ENCODE data around the gene MAP3K14. TPM values are rescaled to one million over a fixed set of nuclear protein-coding genes. Genes with fewer than 3 reads are reported as not detected.

Gene MAP3K14
- total and polyA plus RNA-seq, 10 of the 15 experiments (the other 5 are each of a cell fraction or from before 2014, with no cell fraction given) = 2.1 to 33.3 (median 19.7) TPM

GRCh38 chr17:45345554-45346215, 28.9 kb upstream of the MAP3K14 start:
- H2AFZ ChIP-seq (ENCODE audit: control insufficient read depth, low read depth, low read length) = no peak overlapping the region

More at GRCh38 chr17:45345554-45346215, 28.9 kb upstream of the MAP3K14 start:
- no peak for FAIRE-seq
- ChIA-PET POLR2A (interaction anchor here (1.5 kb wide), 1 partner anchor 9 kb away, joined by 3 read pairs; no protein-coding TSS in a partner anchor), SMC1A (ENCODE audit: uncharacterized antibody, unreplicated experiment) (interaction anchor here (1.0 to 2.7 kb wide), 5 partner anchors 11 to 30 kb away, joined by 3 to 15 read pairs (median 4); no protein-coding TSS in a partner anchor), CTCF (interaction anchor here (0.7 to 1.9 kb wide), 5 partner anchors 10 to 69 kb away, joined by 3 to 5 read pairs (median 3); no protein-coding TSS in a partner anchor), RAD21 (ENCODE audit: unreplicated experiment) (interaction anchor here (0.9 to 1.2 kb wide), 3 partner anchors 29 to 68 kb away, joined by 3 to 7 read pairs (median 4); partner anchors contain the start of gene MAP3K14)
- Histone ChIP-seq H3K4me3 (no peak overlapping the region), H3K4me1 (ENCODE audit: control insufficient read depth, insufficient read depth, low read length) (no peaks in the 10 kb centered on the region), H3K27ac (ENCODE audit: control insufficient read depth, insufficient read depth) (no peak overlapping the region), H3K79me2 (ENCODE audit: control insufficient read depth, insufficient read depth, low read length) (no peaks in the 10 kb centered on the region), H3K4me2 (ENCODE audit: control insufficient read depth, insufficient read depth) (no peak overlapping the region), H3K9me3 (replicated peaks; ENCODE audit: control insufficient read depth, insufficient read depth, low read length) (no peaks in the 10 kb centered on the region; the same call in 2 of the 3 replicates), H3K9ac (ENCODE audit: control insufficient read depth, insufficient read depth, low read length) (no peak overlapping the region), H4K20me1 (ENCODE audit: control insufficient read depth, insufficient read depth) (no peaks in the 10 kb centered on the region), H3K36me3 (ENCODE audit: control insufficient read depth in 2 of 2, insufficient read depth in 2 of 2, low read length in 1 of 2) (no peaks in the 10 kb centered on the region), H3K27me3 (replicated peaks in 1 of 2; ENCODE audit: control insufficient read depth in 2 of 2, insufficient read depth in 2 of 2, low read length in 1 of 2) (no peaks in the 10 kb centered on the region)
- intact Hi-C loops (cut with micrococcal nuclease; ENCODE audit: unreplicated experiment) (no loop called here), in situ Hi-C loops (cut with MboI) (no loop called here)
- WGBS (ENCODE audit: insufficient coverage, insufficient replicate concordance, low lambda C conversion rate, missing lambda C conversion rate) = 80% methylated on average over 3 of the region's 3 CpGs
- TF ChIP-seq HDGF (IDR thresholded peaks at IDR 0.05) = no peak
- no peak for TF ChIP-seq YY1 (IDR thresholded peaks at IDR 0.05; ENCODE audit: low read depth, low read length)
- TF ChIP-seq PAX5 (IDR thresholded peaks at IDR 0.05; ENCODE audit: borderline replicate concordance, low read depth, low read length) = no peak
- no peak for TF ChIP-seq ZBTB4 (CRISPR knock-in tag; IDR thresholded peaks at IDR 0.05)
- no peak for TF ChIP-seq SIN3A (IDR thresholded peaks at IDR 0.05; ENCODE audit: low read depth, low read length)
- TF ChIP-seq POU2F2 (IDR thresholded peaks at IDR 0.05; ENCODE audit: borderline replicate concordance, low read depth, low read length) = no peak
- no peak for ATAC-seq
- BruUV-seq (replicated peaks) = no TSS peak
- no peak for DNase-seq (ENCODE audit: low read depth, low spot score)

All from GM12878 (cell line).